ENCODE data around the gene MCRIP2.

The MCRIP2 gene

DNA sequence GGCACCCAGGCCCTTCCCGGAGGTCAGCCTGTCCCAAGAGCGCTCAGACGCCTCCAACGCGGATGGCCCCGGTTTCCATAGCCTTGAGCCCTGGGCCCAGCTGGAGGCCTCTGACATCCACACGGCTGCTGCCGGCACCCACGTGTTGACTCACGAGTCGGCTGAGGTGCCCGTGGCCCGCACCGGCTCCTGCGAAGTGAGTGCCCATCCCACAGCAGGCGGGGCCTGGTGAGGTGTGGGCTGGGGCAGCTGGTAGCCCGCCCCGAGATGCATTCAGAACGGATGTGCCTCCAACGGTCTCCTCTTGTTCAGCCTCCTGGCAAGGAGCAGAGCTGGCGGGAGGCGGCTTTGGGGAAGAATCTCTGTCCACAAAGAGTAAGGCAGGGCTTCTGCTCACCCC, 10.2 kb downstream of the MCRIP2 start:
- DNase-seq = no peak

DNA sequence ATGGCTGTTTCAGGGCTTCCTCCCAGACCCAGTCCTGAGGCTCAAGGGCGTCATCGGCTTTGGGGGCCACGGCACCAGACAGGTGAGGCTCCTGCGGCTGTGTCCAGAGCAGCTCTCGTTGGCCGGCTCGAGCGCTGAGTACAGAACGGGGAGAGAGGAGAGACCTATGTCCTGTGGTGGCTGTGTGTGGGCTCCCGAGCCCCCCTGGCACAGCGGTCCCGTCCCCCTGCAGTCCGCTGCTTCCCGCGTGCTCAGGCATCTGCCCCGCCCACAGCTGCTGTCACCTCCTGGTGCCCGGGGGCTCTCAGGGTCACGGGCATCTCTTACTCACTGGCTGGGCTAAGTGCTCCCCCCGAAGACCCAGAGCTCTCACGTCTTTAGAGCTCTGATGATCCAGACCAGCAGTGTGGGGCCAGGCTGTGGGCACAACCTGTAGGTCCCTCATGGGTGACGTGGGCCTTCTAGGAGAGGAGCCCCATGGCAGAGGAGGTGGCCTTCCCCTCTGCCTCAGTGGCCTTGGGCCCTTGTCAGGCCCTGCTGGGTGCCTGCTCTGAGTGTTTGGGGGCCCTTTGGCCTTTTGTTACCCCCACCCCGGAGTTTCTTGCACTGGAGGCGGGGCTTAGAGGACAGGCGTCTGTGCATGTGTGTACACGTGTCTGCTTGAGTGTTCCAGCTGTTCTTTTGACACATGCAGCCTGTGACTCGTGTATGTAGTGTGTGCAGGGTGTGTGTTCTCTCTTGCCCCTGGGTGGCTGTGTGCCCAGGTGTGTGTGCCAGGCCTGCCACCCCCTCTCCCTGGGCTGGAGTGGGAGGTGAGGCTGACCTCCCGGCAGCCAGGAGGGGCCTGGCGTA, 11.1 kb downstream of the MCRIP2 start:
- no peak for DNase-seq

DNA sequence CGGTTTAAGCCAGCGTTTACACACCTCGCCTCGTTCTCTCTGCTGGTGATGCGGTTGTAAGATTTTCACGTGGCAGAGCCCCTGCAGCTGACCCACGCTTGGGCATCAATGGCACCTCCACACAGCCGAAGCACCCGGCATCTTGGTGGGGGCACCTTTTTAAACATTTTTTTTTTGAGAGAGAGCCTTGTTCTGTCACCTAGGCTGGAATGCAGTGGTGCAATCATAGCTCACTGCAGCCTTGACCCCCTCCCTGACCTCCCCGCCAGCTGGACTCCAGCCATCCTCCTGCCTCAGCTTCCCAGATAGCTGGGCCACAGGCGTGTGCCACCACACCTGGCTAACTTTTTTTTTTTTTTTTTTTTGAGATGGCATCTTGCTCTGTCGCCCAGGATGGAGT, 12.4 kb downstream of the MCRIP2 start:
- DNase-seq = no peak

DNA sequence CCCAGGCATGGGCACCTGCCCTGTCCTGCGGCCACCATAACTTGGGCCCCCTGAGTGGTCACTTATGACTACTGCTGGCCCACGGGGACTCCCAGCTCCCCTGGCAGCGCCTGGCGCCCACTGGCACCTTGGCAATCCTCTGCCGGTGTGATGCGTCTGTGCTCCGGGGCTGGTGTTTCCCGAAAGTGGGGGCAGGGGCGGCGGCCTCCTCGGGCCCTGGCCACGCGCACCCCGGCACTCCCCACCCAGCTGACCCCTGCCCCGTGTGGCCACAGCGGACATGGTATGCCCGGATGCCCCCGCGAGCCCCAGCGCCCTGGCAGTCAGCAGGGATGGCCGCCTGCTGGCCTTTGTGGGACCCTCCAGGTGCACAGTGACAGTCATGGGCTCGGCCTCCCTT, 15.9 kb downstream of the MCRIP2 start:
- no peak for DNase-seq

DNA sequence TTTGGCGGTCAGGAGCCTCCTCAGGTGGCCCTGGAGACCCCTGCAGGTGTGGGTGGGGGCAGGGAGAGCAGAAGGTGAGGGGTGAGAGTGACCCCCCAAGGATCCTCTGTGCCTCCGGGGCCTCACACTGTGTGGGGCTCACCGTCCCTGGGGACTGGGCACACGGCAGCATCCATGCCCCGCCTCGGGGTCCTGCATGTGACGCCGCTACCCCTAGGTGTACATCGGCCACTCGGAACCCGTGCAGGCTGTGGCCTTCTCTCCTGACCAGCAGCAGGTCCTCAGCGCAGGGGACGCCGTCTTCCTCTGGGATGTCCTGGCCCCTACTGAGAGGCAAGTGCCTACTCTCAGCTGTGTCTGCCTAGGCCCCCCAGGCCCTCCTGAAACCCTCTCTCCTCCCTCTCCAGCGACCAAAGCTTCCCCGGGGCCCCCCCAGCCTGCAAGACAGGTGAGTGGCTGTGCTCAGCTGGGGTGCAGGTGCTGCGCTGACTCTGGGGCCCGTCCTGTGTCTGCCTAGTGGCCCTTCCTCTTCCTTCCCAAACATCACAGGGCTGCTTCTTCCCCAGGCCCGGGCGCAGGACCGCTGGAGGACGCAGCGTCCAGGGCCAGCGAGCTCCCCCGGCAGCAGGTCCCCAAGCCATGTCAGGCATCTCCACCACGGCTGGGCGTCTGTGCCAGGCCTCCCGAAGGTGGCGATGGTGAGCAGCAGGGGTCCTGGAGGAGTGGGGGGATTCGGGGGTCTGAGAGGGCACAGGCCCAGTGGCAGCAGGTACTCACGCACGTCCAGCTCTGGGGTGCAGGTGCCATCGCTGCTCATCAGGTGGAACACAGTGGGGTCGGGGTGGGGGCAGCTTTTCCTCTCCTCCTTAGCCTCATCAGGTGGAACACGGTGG, 17.3 kb downstream of the MCRIP2 start:
- no peak for DNase-seq

DNA sequence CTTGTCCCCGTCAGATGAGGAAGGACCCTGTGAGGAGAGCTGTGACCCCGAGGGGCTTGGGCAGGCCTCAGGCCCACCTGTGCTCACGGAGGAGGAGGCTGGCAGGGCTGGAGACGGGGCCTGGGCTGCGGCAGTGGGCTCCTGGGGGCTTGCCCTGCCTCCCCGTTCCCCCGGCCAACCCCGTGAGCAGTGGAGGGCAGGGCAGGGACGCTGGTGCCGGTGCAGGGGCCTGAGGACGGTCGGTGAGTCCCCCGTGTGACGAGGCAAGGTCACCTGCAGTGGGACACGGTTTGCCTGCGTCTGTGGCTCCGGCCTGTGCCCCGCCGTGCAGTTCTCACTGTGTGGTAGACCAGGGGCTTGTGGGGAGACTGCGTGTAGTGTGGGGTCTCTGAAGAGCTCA, 18.0 kb downstream of the MCRIP2 start:
- no peak for DNase-seq

DNA sequence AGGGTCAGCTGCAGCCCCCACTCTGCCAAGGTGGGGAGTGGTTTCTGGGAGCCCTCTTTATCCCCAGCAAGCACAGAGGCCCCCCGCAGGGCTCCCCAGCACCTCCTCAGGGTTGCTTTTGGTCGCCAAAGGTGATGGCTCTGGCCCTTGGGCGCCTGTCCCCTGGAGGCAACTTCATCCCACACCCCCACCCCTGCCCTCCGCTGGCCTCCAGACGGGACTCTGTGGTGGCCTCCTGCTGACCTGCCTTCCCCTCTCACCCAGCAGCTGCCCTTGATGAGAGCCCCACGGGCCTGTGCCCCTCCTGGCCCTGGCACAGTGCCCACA, 18.5 kb downstream of the MCRIP2 start:
- DNase-seq = no peak

DNA sequence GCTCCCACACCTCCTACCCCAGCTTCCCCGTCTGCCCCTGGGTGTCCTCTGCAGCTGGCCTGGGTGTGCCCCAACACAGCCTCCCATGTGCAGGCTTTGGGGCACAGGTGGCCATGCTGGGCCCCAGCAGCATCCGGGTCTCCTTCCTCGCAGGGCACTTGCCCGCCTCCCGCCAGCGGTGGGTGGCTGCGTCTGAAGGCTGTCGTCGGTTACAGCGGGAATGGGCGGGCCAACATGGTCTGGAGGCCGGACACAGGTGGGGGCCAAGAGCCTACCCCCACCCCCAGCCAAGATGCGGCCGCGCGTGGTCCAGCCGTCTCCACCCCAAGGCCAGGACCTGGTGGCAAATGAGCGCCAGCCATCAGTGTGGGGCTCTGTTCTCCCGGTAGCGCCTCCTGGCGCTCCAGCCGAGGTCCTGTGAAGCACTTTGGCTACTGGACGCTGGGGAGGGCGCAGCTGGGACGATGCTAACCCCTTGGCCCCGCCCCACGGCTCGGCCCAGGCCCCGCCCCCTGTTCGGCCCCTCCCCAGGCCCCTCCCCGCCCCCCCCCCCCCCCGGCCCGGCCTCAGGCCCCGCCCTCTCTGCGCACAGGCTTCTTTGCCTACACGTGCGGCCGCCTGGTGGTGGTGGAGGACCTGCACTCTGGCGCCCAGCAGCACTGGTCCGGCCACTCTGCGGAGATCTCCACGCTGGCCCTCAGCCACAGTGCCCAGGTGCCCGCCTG, 19.0 kb downstream of the MCRIP2 start:
- peak; percentile 15 for DNase-seq

DNA sequence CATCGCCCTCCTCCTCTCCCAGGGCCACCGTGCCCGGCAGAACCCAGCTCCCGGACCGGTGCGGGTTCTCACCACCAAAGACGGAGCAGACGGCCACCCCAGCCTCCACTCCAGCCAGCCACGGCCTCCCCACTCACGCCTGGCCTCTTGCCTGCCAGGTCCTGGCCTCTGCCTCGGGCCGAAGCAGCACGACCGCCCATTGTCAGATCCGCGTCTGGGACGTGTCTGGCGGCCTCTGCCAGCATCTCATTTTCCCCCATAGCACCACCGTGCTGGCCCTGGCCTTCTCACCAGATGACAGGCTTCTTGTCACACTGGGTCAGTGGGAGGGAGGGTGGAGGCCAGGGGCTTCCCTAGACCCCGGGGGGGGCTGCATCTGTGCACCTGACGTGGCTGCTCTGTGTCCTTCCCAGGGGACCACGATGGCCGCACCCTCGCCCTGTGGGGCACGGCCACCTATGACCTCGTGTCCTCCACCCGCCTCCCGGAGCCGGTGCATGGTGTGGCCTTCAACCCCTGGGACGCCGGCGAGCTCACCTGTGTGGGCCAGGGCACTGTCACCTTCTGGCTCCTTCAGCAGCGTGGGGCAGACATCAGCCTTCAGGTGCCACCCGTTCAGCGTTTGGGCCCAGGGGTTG, 19.7 kb downstream of the MCRIP2 start:
- no peak for DNase-seq

DNA sequence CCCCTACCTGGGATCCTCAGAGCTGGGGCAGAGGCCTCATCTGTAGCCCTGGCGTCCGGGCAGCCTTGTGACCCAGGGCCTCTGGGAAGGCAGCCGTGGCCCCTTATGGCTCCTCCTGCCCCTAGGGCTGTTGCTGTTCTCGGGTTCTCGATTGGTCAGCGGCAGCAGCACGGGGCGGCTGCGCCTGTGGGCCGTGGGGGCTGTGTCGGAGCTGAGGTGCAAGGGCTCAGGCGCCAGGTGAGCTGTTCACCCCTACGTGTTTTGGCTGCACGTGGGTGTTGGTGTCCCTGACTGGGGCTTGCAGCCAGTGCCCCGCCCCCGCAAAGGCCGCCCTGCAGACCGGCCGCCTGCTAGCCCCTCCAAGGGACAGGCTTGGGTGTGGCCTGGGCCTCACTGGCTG, 20.5 kb downstream of the MCRIP2 start:
- DNase-seq = no peak

DNA sequence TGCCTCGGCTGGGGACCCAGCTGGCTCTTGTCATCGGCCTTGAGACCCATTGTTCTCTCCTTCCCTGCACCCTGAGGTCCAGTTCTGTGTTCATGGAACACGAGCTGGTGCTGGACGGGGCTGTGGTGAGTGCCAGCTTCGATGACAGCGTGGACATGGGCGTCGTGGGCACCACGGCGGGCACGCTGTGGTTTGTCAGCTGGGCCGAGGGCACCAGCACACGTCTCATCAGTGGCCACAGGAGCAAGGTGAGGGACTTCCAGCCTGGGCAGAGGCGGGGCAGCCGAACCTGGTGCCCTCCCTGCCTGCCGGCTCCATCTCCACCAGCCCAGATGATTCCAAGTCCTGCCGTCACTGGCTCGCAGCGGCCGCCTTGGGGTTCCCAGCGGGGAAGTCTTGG, 21.0 kb downstream of the MCRIP2 start:
- no peak for DNase-seq

DNA sequence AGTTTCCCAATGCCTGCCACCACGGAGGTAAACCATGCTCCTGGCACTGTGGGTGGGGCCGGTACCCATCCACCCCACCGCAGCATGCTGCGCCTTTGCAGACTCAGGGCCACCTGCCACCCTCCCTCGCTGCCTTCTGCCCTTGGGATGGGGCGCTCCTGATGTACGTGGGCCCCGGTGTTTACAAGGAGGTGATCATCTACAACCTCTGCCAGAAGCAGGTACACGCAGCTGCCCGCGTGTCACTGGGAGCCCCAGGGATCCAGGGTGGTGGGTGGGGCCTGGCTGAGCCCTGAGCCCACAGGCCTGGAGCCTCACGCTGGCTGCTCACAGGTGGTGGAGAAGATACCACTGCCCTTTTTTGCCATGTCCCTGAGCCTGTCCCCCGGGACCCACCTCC, 24.9 kb downstream of the MCRIP2 start:
- DNase-seq = no peak

DNA sequence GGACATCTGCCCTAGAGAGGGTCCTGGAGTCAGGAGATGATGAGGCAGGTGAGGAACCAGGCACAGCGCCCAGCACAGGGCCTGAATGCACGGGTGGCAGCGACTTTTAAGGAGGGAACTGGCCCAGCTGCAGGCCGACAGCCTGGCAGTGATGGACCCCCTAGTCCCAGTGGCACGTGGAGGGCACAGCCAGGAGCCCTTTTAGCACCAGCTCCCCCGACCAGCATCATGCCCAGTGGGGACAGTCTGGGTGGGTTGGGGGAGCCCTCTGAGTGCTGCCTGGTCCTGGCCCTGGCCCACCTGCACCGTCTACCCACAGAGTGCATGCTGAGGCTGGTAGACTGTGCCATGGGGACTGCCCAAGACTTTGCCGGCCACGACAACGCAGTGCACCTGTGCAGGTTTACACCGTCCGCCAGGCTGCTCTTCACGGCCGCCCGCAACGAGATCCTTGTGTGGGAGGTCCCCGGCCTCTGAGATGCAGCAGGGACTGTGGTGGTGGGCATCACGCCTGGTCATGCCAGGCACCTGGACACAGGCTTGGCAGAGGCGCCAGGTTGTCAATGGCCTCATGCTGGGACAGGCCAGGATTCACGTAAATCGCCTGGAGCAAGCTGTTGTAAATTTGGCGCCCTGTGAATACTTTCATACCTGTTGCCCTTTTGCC, 25.6 kb downstream of the MCRIP2 start:
- no peak for DNase-seq

DNA sequence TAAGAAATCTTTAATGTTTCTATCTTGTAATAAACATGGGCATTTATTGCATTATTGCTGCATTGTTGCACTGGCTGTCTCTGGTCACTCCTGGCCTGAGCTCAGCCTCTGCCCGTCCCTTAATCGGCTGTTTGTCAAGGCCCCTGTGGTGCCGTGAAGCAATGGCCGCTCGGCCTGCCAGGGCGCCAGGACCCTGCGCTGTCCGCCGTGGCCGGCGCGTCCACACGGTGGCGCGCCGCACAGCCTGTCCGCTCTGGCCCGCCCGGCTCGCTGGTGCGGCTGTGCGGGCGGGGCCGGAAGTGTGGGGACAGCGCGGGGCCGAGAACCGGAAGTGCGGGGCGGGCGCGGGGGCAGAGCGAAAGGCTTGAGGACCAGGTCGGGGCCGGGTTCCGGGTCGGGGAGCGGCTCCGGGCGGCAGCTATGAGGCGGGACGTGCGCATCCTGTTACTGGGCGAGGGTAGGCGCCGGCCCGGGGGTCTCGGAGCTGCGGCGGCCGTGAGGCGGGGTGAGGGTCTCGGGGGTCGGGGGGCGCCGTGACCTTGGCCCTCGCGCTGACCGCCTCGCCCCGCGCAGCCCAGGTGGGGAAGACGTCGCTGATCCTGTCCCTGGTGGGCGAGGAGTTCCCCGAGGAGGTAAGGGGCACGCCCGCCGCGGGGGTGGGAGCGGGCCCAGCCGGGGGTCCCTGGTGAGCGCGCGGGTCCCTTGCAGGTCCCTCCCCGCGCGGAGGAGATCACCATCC, 26.3 kb downstream of the MCRIP2 start, which contains the start of gene RHOT2:
RHOT2 (plus strand) TSS at position 353 of the 739 bp plus-strand sequence; CDS start at position 421, 68 bp downstream.
- peak; percentile 20 for DNase-seq

DNA sequence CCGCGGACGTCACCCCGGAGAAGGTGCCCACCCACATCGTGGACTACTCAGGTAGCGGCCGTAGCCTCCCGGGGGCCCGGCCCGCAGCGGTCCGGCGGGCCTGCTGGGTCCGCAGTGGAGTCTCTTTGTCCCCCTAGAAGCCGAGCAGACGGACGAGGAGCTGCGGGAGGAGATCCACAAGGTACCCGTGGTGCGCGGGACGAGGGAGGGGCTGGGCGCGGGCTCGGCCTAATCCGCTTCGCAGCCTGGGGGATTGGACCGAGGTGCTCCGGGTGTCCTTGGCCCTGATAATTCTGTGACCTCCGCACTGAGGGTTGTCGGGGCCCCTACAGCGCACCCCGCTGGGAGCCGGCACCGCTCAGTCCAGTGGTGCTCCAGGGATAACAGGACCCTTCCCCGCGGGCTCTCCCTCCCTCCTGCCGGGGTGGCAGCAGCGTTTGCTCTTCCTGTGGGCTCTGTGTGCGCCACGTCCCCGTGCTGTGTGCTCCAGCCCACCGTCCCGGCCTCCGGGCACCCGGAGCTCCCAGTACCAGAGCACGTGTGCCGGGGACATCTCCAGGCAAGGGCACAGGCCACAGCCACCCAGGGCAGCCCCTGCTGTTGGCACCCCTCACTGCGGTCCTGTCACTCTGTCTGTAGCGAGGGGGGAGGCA, 27.0 kb downstream of the MCRIP2 start:
- no peak for DNase-seq

DNA sequence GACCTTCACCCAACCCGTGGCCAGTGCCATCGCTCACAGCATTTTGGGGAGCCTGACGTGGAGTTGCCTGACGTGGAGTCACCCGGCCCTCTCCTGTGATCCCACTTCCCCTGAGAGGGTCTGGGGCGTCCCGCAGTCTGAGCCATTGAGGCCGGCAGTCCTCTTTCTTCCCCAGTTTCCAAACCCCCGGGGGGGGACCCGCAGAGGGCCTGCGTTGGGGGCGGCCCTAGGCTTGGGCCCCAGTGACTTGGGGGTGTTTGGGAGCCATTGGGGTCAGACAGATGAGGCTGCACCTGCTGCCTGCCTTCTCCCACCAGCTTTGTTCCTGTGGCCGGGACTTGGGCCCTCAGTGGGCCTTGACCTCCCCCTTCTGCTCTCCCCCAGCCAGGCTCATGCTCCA, 28.0 kb downstream of the MCRIP2 start:
- DNase-seq = no peak

DNA sequence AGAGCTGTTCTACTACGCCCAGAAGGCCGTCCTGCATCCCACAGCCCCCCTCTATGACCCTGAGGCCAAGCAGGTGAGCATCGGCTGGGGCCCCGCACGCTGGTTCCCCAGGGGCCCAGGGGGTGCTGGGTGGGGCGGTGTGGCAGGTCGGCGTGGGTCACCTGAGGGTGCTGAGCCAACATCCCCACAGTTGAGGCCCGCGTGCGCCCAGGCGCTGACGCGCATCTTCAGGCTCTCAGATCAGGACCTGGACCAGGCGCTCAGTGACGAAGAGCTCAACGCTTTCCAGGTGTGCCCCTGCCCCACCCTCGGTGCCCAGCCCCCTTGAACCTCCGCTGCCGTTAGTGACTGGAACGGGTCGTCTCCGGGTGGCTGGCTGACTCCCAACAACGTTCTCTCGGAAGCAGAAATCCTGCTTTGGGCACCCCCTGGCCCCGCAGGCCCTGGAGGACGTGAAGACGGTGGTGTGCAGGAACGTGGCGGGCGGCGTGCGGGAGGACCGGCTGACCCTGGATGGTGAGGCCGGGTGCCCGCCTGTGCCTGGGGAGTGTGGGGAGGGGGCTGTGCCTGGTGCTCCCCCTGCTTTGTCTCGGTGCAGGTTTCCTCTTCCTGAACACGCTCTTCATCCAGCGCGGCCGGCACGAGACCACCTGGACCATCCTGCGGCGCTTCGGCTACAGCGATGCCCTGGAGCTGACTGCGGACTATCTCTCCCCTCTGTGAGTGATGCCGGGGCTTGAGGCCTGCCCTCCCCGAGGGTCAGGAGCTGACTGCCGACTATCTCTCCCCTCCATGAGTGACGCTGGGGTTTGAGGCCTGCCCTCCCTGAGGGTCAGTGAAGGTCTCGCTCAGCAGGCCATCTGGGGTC, 29.1 kb downstream of the MCRIP2 start:
- no peak for DNase-seq

DNA sequence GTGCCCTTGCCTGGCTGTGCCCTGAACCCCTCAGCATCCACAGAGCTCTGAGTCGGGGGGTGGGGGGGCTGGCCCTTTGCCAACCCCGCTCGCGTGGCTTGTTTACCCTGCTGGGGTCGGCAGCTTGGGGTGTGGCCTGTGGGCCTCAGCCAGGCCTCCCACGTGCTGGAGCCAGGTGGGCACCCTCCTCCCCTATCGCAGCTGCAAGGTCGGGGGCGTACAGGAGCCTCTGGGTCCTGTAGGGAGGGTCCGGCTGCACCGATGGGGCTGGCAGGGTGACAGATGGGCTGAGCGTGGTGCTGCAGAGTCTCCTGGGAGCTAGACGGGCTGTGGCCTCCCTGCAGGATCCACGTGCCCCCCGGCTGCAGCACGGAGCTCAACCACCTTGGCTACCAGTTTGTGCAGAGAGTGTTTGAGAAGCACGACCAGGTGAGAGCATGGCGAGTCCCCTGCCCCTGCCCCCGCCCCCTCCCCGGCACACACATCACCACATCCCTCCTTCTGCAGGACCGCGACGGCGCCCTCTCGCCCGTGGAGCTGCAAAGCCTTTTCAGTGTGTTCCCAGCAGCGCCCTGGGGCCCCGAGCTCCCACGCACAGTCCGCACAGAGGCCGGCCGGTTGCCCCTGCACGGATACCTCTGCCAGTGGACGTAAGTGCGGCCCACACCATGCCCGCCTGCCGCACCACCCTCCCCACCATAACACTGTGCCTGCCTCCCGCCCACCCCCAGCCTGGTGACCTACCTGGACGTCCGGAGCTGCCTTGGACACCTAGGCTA, 29.9 kb downstream of the MCRIP2 start:
- no peak for DNase-seq

DNA sequence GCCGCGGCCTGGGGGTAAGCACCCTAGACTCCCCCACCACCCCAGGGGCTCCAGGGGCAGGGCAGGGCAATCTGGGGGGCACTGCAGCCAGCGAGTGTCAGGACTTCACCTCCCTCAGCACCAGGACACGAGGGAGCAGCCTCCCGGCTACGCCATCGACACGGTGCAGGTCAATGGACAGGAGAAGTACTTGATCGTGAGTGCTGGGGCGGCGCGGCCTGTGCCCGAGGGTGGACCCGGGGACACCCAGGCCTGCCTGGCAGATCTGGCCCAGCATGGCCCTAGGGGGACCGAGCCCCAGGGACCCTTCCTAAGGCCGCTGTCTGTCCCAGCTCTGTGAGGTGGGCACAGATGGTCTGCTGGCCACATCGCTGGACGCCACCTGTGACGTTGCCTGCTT, 30.7 kb downstream of the MCRIP2 start:
- DNase-seq = no peak
